22Rv1 (cell line): Measurements from ENCODE around the gene CDC14B.

Experiments used
- H3K27ac ChIP-seq: fragments of 450-650 bp; 2 replicates; pipeline ENCODE4 v1.5.1; 2017
- ZFX ChIP-seq: fragments of 450-650 bp; IDR thresholded peaks from 2 replicates; pipeline ENCODE4 v1.6.1; 2017; ENCODE audit warnings: antibody characterized with exemption, borderline replicate concordance
- TF ChIP-seq, protein P1 (sequence below): fragments of 450-650 bp; IDR thresholded peaks from 2 replicates; pipeline ENCODE4 v1.5.1; 2017; ENCODE audit warnings: mild to moderate bottlenecking

Gene CDC14B

DNA sequence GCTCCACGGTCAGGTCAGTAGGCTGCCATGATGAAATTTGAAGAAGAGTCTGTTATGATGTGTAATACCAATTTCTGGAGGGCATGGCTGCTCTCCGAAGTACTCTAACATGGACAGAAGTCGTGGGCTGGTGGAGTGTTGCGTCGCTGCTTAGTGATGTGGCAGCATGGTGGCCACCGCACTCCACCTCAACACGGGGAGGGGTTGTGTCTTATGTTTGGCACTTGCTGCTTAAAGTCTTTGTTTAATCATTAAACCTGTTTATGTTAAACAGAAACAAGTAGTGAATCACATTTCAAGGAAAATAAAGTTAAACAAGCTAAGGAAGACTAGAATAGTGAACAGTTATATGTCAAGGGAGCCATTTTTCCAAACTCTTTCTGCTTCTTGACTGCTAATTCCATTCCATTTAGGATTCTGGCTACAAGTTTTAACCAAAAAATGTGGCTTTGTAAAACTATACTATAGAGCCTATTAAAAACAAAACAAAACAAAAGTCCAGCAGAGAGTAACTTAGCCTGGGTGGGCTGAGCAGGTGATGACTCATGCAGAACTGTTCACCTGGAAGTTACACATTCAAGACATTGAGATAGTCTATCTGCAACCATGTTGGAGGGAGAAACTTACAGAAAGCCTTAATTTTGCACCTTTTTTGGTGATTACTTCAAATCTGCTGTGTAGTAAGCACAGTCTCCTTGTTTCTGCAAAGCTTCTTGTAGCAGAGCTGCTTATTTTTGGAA is 160.2 kb downstream of the CDC14B start:
- no peak for TF ChIP-seq ZFX
- TF ChIP-seq, protein P1, sequence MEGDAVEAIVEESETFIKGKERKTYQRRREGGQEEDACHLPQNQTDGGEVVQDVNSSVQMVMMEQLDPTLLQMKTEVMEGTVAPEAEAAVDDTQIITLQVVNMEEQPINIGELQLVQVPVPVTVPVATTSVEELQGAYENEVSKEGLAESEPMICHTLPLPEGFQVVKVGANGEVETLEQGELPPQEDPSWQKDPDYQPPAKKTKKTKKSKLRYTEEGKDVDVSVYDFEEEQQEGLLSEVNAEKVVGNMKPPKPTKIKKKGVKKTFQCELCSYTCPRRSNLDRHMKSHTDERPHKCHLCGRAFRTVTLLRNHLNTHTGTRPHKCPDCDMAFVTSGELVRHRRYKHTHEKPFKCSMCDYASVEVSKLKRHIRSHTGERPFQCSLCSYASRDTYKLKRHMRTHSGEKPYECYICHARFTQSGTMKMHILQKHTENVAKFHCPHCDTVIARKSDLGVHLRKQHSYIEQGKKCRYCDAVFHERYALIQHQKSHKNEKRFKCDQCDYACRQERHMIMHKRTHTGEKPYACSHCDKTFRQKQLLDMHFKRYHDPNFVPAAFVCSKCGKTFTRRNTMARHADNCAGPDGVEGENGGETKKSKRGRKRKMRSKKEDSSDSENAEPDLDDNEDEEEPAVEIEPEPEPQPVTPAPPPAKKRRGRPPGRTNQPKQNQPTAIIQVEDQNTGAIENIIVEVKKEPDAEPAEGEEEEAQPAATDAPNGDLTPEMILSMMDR, result no peak

DNA sequence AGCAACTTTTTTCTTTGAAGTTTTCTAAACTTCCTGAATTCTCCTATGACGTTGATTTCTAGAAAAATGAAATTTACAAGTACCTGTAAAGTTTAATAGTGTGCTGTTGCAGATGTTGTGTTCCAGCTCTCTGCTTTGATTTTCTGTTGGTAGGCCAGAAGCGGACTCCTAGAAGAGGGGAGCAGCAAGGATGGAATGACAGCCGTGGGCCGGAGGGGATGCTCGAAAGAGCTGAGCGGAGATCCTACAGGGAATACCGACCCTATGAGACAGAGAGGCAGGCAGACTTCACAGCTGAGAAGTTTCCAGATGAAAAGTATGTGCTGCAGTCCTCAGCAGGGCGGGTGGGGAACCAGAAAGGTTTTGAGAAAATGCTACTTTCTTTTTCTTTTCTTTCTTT is 161.4 kb downstream of the CDC14B start:
- H3K27ac ChIP-seq, result no peak overlapping the region
- TF ChIP-seq, protein P1, result no peak
- TF ChIP-seq ZFX, result no peak

More for the DNA sequence above, 160.2 kb downstream of the CDC14B start:
- H3K27ac ChIP-seq, result no peak overlapping the region

DNA sequence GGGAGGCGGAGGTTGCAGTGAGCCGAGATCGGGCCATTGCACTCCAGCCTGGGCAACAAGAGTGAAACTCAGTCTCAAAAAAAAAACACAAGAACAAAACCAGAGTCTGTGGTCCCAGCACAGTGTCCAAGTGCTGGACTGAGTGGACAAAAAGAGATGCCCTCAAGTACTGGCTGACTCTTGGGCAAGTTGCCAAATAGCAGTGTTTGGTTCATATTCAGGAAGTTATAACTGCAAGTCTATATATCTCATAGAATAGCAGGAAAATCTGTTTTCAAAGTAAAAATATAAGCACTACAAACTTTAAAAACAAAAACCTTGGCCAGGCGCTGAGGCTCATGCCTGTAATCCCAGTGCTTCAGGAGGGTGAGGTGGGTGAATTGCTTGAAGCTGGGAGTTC is 162.4 kb downstream of the CDC14B start:
- TF ChIP-seq ZFX, result no peak
- TF ChIP-seq, protein P1, result no peak
- no peak overlapping the region for H3K27ac ChIP-seq

- no peak overlapping the region for H3K27ac ChIP-seq
- TF ChIP-seq, protein P1, result peak; percentile 39
- no peak for TF ChIP-seq ZFX
Measured at GRCh38 chr9:96453625-96454024, 166.0 kb downstream of the CDC14B start.

GRCh38 chr9:96450613-96451528 is 168.8 kb downstream of the CDC14B start:
- H3K27ac ChIP-seq, result peak overlapping the region; percentile 64

More at GRCh38 chr9:96450613-96451528, 168.8 kb downstream of the CDC14B start:
- TF ChIP-seq ZFX, result no peak
- TF ChIP-seq, protein P1, result no peak
